Activated CD4-positive, alpha-beta T cell treated with anti-CD3 and anti-CD28 coated beads, Interleukin-2, amount 50 U/mL, for 24 hours (primary cell): ENCODE measurements around the gene SYT2.

ENCODE experiments used
- DNase-seq, 2 donors: peaks; one replicate each; pipeline ENCODE4 v3.0.0-alpha.2; 2020; ENCODE audit warnings: low read depth in 1 of 2, low spot score in 1 of 2

The SYT2 gene

GRCh38 chr1:202679406-202680177 lies 30.7 kb downstream of the SYT2 start:
- no peak for DNase-seq

GRCh38 chr1:202677433-202677832 lies 32.8 kb downstream of the SYT2 start:
- DNase-seq, result no peak

GRCh38 chr1:202673531-202673930 lies 36.7 kb downstream of the SYT2 start:
- DNase-seq, result no peak

- no peak for DNase-seq
Measured at GRCh38 chr1:202671399-202671798, 38.9 kb downstream of the SYT2 start.

GRCh38 chr1:202665417-202665816 lies 44.8 kb downstream of the SYT2 start:
- DNase-seq, result no peak

- DNase-seq, result no peak
Measured at GRCh38 chr1:202664083-202664482, 46.2 kb downstream of the SYT2 start.

- no peak for DNase-seq
Measured at GRCh38 chr1:202663131-202663530, 47.1 kb downstream of the SYT2 start.

- DNase-seq, result no peak
Measured at GRCh38 chr1:202662081-202662480, 48.2 kb downstream of the SYT2 start.

GRCh38 chr1:202661136-202661845 lies 49.0 kb downstream of the SYT2 start:
- DNase-seq, result no peak

GRCh38 chr1:202659974-202660373 lies 50.3 kb downstream of the SYT2 start:
- no peak for DNase-seq

GRCh38 chr1:202659541-202659940 lies 50.7 kb downstream of the SYT2 start:
- no peak for DNase-seq

GRCh38 chr1:202658769-202659168 lies 51.5 kb downstream of the SYT2 start:
- DNase-seq, result no peak

GRCh38 chr1:202658251-202658759 lies 51.9 kb downstream of the SYT2 start:
- DNase-seq, result no peak

- DNase-seq, result no peak
Measured at GRCh38 chr1:202656951-202657646, 53.2 kb downstream of the SYT2 start.

- DNase-seq, result no peak
Measured at GRCh38 chr1:202656057-202656456, 54.2 kb downstream of the SYT2 start.

- no peak for DNase-seq
Measured at GRCh38 chr1:202654079-202654478, 56.2 kb downstream of the SYT2 start.

GRCh38 chr1:202649553-202650392 lies 60.5 kb downstream of the SYT2 start:
- DNase-seq, result no peak

- DNase-seq, result no peak
Measured at GRCh38 chr1:202648605-202649226, 61.5 kb downstream of the SYT2 start.

GRCh38 chr1:202645097-202645476 lies 65.2 kb downstream of the SYT2 start:
- DNase-seq, result no peak
